Trophoblast cell (in vitro differentiated cells and primary cell): ENCODE data around the gene UCK1. TPM values are rescaled to one million over a fixed set of nuclear protein-coding genes. Genes with fewer than 3 reads are reported as not detected.
A peak's percentile ranks its signal among the peaks of the same experiment; 100 is the strongest.

ENCODE experiments used
- DNase-seq, 2 donors: peaks; one replicate each; pipeline ENCODE4 v3.0.0-alpha.2; 2016
- H2AFZ ChIP-seq: 2 replicates; pipeline ENCODE4 v1.6.1; 2013; ENCODE audit warnings: low read length, moderate library complexity, mild to moderate bottlenecking; ENCODE audit not compliant: insufficient read depth, poor library complexity
- H2AK5ac ChIP-seq: 2 replicates; pipeline ENCODE4 v1.6.1; 2013; ENCODE audit warnings: mild to moderate bottlenecking, low read length
- H2BK120ac ChIP-seq: 2 replicates; pipeline ENCODE4 v1.6.1; 2013; ENCODE audit warnings: low read length, mild to moderate bottlenecking, moderate library complexity; ENCODE audit not compliant: insufficient read depth, poor library complexity
- H2BK12ac ChIP-seq: 2 replicates; pipeline ENCODE4 v1.6.1; 2013; ENCODE audit warnings: mild to moderate bottlenecking, low read length, moderate library complexity
- H2BK5ac ChIP-seq: 2 replicates; pipeline ENCODE4 v1.6.1; 2013; ENCODE audit warnings: low read length, low read depth, moderate library complexity, mild to moderate bottlenecking; ENCODE audit not compliant: poor library complexity
- H3K14ac ChIP-seq: 2 replicates; pipeline ENCODE4 v1.6.1; 2013; ENCODE audit warnings: mild to moderate bottlenecking, low read length
- H3K18ac ChIP-seq: 2 replicates; pipeline ENCODE4 v1.6.1; 2013; ENCODE audit warnings: mild to moderate bottlenecking, low read length
- H3K23ac ChIP-seq: 2 replicates; pipeline ENCODE4 v1.6.1; 2013; ENCODE audit warnings: low read length
- H3K27ac ChIP-seq: 2 replicates; pipeline ENCODE4 v1.5.1; 2013; ENCODE audit warnings: low read depth, mild to moderate bottlenecking, inconsistent platforms, low read length, moderate library complexity
- H3K27me3 ChIP-seq: 2 replicates; pipeline ENCODE4 v1.6.1; 2013; ENCODE audit warnings: inconsistent platforms, mild to moderate bottlenecking, low read length, moderate library complexity; ENCODE audit not compliant: insufficient read depth
- H3K36me3 ChIP-seq, 2 experiments: 1 replicate in 1 of 2; 2 replicates in 1 of 2; pipeline ENCODE4 v1.6.1; 2013; ENCODE audit warnings: low read length in 2 of 2, mild to moderate bottlenecking in 2 of 2, moderate library complexity in 1 of 2; ENCODE audit not compliant: insufficient read depth in 2 of 2, control insufficient read depth in 1 of 2
- H3K4ac ChIP-seq: 2 replicates; pipeline ENCODE4 v1.6.1; 2013; ENCODE audit warnings: low read depth, mild to moderate bottlenecking, low read length, moderate library complexity
- H3K4me1 ChIP-seq, 2 experiments: 1 replicate in 1 of 2; 2 replicates in 1 of 2; pipeline ENCODE4 v1.6.1; 2013; ENCODE audit warnings: low read length in 2 of 2, mild to moderate bottlenecking in 2 of 2, moderate library complexity in 1 of 2; ENCODE audit not compliant: insufficient read depth in 2 of 2, control insufficient read depth in 1 of 2
- H3K4me2 ChIP-seq: 2 replicates; pipeline ENCODE4 v1.6.1; 2013; ENCODE audit warnings: inconsistent platforms, mild to moderate bottlenecking, low read length, moderate library complexity
- H3K4me3 ChIP-seq: 2 replicates; pipeline ENCODE4 v1.5.1; 2013; ENCODE audit warnings: mild to moderate bottlenecking, low read depth, low read length, inconsistent platforms
- H3K79me1 ChIP-seq: one replicate; pipeline ENCODE4 v1.6.1; 2013; ENCODE audit warnings: low read length
- H3K79me2 ChIP-seq: 2 replicates; pipeline ENCODE4 v1.6.1; 2013; ENCODE audit warnings: low read length, mild to moderate bottlenecking; ENCODE audit not compliant: control insufficient read depth, insufficient read depth, poor library complexity
- H3K9ac ChIP-seq: 2 replicates; pipeline ENCODE4 v1.6.1; 2013; ENCODE audit warnings: mild to moderate bottlenecking, low read length
- H3K9me3 ChIP-seq: 2 replicates; pipeline ENCODE4 v1.6.1; 2013; ENCODE audit warnings: low read depth, mild to moderate bottlenecking, control low read depth, inconsistent platforms, low read length; ENCODE audit not compliant: insufficient read depth
- H4K12ac ChIP-seq: 2 replicates; pipeline ENCODE4 v1.6.1; 2013; ENCODE audit warnings: low read depth, mild to moderate bottlenecking, low read length, moderate library complexity
- H4K8ac ChIP-seq: 2 replicates; pipeline ENCODE4 v1.6.1; 2013; ENCODE audit warnings: low read depth, mild to moderate bottlenecking, low read length, moderate library complexity
- H4K91ac ChIP-seq: one replicate; pipeline ENCODE4 v1.6.1; 2013; ENCODE audit warnings: low read depth, mild to moderate bottlenecking, low read length, moderate library complexity
- WGBS: extraction: QIAGEN DNeasy Blood & Tissue Kit; methylation state at CpG from one replicate; pipeline ENCODE4 v1.1.7; 2013; ENCODE audit warnings: missing lambda C conversion rate; ENCODE audit not compliant: insufficient read length, insufficient coverage; ENCODE audit errors: extremely low coverage; 5-methylcytosine and 5-hydroxymethylcytosine counted together
- polyA plus RNA-seq: library from polyadenylated mRNA; stranded (reverse); fragments of 200-250 nt; gene quantifications from 2 replicates; pipeline ENCODE4 v1.2.3, GENCODE V29; 2013

UCK1 gene
- polyA plus RNA-seq = 15.9 and 16.3 TPM in 2 replicates

DNA sequence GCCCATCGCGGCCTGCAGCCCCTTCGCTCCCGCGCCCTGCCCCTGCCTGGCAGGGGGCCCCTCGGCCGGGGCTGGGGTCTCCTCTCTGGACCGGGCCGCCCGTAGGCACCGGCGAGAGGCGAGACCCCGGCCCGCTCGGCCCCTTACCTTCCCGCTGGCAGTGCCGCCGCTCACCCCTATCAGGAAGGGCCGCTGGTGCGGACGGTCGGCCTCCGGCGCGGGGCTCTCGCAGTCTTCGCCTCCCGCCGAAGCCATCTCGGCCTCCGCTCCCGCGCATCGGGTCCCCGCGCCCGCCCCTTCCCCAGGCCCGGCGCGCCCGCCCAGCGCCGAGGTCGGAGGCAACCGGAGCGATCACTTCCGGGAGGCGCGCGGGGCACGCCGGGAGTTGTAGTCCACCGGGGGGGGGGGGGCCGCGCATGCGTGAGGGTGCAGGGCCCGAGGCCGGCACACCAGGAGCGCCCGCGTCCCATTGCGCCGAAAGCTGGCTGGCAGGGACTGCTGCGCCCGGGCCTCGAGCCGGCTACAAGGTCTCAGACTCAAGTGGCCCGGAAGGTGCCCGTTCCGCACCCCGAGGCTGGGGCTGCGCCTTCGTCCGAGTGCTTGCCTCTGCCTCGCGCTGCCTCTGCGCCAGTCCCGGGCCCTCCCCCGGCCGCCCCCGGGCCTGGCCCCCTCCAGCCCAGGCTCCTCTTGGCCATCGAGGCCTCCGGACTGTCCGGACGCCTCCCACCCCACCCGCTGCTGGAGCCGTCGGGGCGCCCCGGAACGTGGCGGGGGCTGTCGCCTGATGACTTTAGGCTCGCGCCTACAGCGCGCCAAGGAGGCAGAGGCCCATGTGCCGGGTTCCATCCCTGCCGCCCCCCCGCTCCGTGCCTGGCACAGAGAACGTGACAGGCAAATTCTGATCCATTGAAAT, at the start of gene UCK1:
UCK1 (minus strand) TSS at position 344 of the 913 bp plus-strand sequence; CDS start at position 255, 89 bp downstream.
- peak within 1 kb of the TSS; percentile 97 for H3K18ac ChIP-seq
- H2BK120ac ChIP-seq = peak within 1 kb of the TSS; percentile 89
- peaks cover 2% of the 10 kb centered on the region for H3K9me3 ChIP-seq
- peaks cover 9 to 11% of the 10 kb centered on the region in 2 experiments for H3K4me1 ChIP-seq
- peak within 1 kb of the TSS; percentile 100 for H4K8ac ChIP-seq
- WGBS = no CpG with 5 or more reads among the region's 103 CpGs
- H3K4me3 ChIP-seq = peak within 1 kb of the TSS; percentile 97
- H2AK5ac ChIP-seq = peak within 1 kb of the TSS; percentile 94
- peak within 1 kb of the TSS; percentile 34 for H3K27ac ChIP-seq
- H3K14ac ChIP-seq = peak within 1 kb of the TSS; percentile 96
- DNase-seq = peak; percentile 82 to 90
- peak within 1 kb of the TSS; percentile 86 for H4K12ac ChIP-seq
- H3K79me2 ChIP-seq = peaks cover 5% of the 10 kb centered on the region
- H2BK12ac ChIP-seq = no peak within 1 kb of the TSS
- no peak within 1 kb of the TSS for H3K23ac ChIP-seq
- peak within 1 kb of the TSS; percentile 90 for H4K91ac ChIP-seq
- H3K4me2 ChIP-seq = peak within 1 kb of the TSS; percentile 80
- no peaks in the 10 kb centered on the region for H3K27me3 ChIP-seq
- H3K9ac ChIP-seq = peak within 1 kb of the TSS; percentile 91
- peak within 1 kb of the TSS; percentile 94 for H3K4ac ChIP-seq
- peaks cover 31 to 35% of the 10 kb centered on the region in 2 experiments for H3K36me3 ChIP-seq
- peaks cover 11% of the 10 kb centered on the region for H3K79me1 ChIP-seq
- peak within 1 kb of the TSS; percentile 63 for H2BK5ac ChIP-seq
- H2AFZ ChIP-seq = peak within 1 kb of the TSS; percentile 96

GRCh38 chr9:131580358-131580757, 49.3 kb upstream of the UCK1 start:
- Histone ChIP-seq H3K4me3 (no peak overlapping the region), H2BK12ac (no peak overlapping the region), H3K79me1 (no peaks in the 10 kb centered on the region), H2BK120ac (no peak overlapping the region), H3K9me3 (no peaks in the 10 kb centered on the region), H4K91ac (no peak overlapping the region), H3K14ac (no peak overlapping the region), H3K9ac (no peak overlapping the region), H3K4me2 (no peak overlapping the region), H3K18ac (no peak overlapping the region), H3K36me3 (peaks cover 83 to 85% of the 10 kb centered on the region in 2 experiments), H3K27ac (no peak overlapping the region), H3K27me3 (no peaks in the 10 kb centered on the region), H3K79me2 (no peaks in the 10 kb centered on the region), H4K8ac (no peak overlapping the region), H4K12ac (no peak overlapping the region), H3K23ac (no peak overlapping the region), H2BK5ac (no peak overlapping the region), H2AFZ (no peak overlapping the region), H3K4ac (no peak overlapping the region), H2AK5ac (no peak overlapping the region), H3K4me1 (peaks cover 0 to 5% of the 10 kb centered on the region in 2 experiments)
- no peak for DNase-seq
- WGBS = no CpG with 5 or more reads among the region's 9 CpGs

DNA sequence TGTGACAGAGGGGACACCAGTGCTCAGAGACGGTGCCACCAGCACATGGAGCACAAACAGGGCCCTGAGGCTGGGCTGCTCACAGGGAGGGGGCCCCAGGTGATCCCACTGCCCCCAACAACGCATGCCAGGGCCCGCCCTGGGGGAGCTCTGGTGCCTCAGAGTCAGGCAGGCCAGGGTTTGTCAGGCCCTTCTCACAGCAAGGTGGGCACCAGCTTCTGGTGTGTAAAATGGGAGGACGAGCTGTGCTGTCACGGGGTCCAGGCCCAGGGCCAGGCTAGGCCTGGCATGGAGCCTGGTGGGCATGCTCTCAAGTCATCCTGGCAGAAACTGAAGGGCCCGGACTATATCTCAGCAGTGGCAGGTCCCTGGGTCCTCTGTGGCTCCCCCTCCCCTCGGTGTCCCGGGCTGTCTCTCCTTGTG, 48.7 kb upstream of the UCK1 start:
- H4K91ac ChIP-seq = no peak overlapping the region
- no peaks in the 10 kb centered on the region for H3K27me3 ChIP-seq
- H3K36me3 ChIP-seq = peaks cover 83 to 85% of the 10 kb centered on the region in 2 experiments
- H3K4me3 ChIP-seq = no peak overlapping the region
- H3K4me2 ChIP-seq = no peak overlapping the region
- no peak overlapping the region for H2BK5ac ChIP-seq
- H2BK120ac ChIP-seq = no peak overlapping the region
- no peak overlapping the region for H2AK5ac ChIP-seq
- no CpG with 5 or more reads among the region's 8 CpGs for WGBS
- no peaks in the 10 kb centered on the region for H3K9me3 ChIP-seq
- peaks cover 0 to 5% of the 10 kb centered on the region in 2 experiments for H3K4me1 ChIP-seq
- H2BK12ac ChIP-seq = no peak overlapping the region
- H2AFZ ChIP-seq = no peak overlapping the region
- no peaks in the 10 kb centered on the region for H3K79me2 ChIP-seq
- H4K8ac ChIP-seq = no peak overlapping the region
- no peak overlapping the region for H4K12ac ChIP-seq
- no peak overlapping the region for H3K27ac ChIP-seq
- H3K23ac ChIP-seq = no peak overlapping the region
- H3K9ac ChIP-seq = no peak overlapping the region
- no peak for DNase-seq
- no peak overlapping the region for H3K4ac ChIP-seq
- no peak overlapping the region for H3K18ac ChIP-seq
- no peaks in the 10 kb centered on the region for H3K79me1 ChIP-seq
- H3K14ac ChIP-seq = no peak overlapping the region

- no peak overlapping the region for H3K23ac ChIP-seq
These were observed 47.9 kb upstream of the UCK1 start for GRCh38 chr9:131578731-131579504.

More at GRCh38 chr9:131578731-131579504, 47.9 kb upstream of the UCK1 start:
- Histone ChIP-seq H3K9ac (no peak overlapping the region), H3K4ac (no peak overlapping the region), H2AK5ac (no peak overlapping the region), H2AFZ (no peak overlapping the region), H3K18ac (no peak overlapping the region), H2BK5ac (no peak overlapping the region), H3K36me3 (peaks cover 75 to 77% of the 10 kb centered on the region in 2 experiments), H3K14ac (no peak overlapping the region), H4K8ac (no peak overlapping the region), H4K91ac (no peak overlapping the region), H3K4me1 (peaks cover 0 to 5% of the 10 kb centered on the region in 2 experiments), H3K27me3 (no peaks in the 10 kb centered on the region), H3K79me2 (no peaks in the 10 kb centered on the region), H3K4me2 (no peak overlapping the region), H3K27ac (no peak overlapping the region), H4K12ac (no peak overlapping the region), H3K79me1 (no peaks in the 10 kb centered on the region), H3K9me3 (no peaks in the 10 kb centered on the region), H2BK12ac (no peak overlapping the region), H2BK120ac (no peak overlapping the region), H3K4me3 (no peak overlapping the region)
- no peak for DNase-seq
- WGBS = no CpG with 5 or more reads among the region's 26 CpGs
